Panc1 (cell line): ENCODE measurements around the gene AMIGO1.

ENCODE experiments used
- POLR2AphosphoS5 ChIP-seq: IDR thresholded peaks from 2 replicates; pipeline ENCODE4 v1.6.1; 2012; ENCODE audit warnings: mild to moderate bottlenecking, low read depth, low read length, moderate library complexity
- TF ChIP-seq, protein P1 (sequence below): fragments of 450-650 bp; IDR thresholded peaks from 2 replicates; pipeline ENCODE4 v1.5.1; 2017; ENCODE audit warnings: mild to moderate bottlenecking

DNA sequence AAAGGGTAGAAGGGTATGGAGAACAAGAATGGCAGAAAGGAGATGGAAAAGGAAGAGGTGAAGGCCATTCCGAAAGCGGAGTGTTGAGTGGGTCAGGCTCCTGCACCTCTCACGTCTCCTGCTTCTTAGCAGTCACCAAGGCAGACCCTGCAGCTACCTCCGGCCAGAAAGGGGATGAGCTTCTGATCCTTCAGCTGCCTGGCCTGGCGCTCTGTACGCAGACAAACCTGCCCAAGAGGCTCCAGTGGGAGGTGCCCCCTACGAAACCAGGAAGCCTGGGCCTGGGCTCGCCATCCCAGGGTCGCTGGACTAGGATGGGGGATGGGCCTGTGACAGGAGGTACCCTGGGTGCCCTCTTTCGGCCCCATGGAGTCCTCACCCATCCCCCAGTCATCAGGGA lies 33.1 kb upstream of the AMIGO1 start:
- TF ChIP-seq, protein P1, sequence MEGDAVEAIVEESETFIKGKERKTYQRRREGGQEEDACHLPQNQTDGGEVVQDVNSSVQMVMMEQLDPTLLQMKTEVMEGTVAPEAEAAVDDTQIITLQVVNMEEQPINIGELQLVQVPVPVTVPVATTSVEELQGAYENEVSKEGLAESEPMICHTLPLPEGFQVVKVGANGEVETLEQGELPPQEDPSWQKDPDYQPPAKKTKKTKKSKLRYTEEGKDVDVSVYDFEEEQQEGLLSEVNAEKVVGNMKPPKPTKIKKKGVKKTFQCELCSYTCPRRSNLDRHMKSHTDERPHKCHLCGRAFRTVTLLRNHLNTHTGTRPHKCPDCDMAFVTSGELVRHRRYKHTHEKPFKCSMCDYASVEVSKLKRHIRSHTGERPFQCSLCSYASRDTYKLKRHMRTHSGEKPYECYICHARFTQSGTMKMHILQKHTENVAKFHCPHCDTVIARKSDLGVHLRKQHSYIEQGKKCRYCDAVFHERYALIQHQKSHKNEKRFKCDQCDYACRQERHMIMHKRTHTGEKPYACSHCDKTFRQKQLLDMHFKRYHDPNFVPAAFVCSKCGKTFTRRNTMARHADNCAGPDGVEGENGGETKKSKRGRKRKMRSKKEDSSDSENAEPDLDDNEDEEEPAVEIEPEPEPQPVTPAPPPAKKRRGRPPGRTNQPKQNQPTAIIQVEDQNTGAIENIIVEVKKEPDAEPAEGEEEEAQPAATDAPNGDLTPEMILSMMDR: no peak
- no peak for TF ChIP-seq POLR2AphosphoS5
